OCI-LY3 (cell line): Measurements from ENCODE around the gene CIPC.

ENCODE experiments used
- H2AFZ ChIP-seq: fragments of 200-600, 300-600 bp; shearing (Covaris generic); 2 replicates; pipeline ENCODE4 v1.6.0; 2014; ENCODE audit warnings: antibody characterized with exemption, low read depth, low read length
- H3K27ac ChIP-seq: fragments of 200-600, 300-600 bp; sonication (generic); 2 replicates; pipeline ENCODE4 v1.5.1; 2014; ENCODE audit warnings: mild to moderate bottlenecking, low read length, moderate library complexity, mixed read lengths
- H3K27me3 ChIP-seq: fragments of 200-600, 300-600 bp; sonication (generic); 2 replicates; pipeline ENCODE4 v1.6.1; 2014; ENCODE audit warnings: low read depth, low read length, mixed read lengths
- H3K36me3 ChIP-seq: fragments of 200-600, 300-600 bp; sonication (generic); replicated peaks from 2 replicates; pipeline ENCODE3; 2014; ENCODE audit warnings: low read depth, low read length, mixed read lengths
- H3K4me1 ChIP-seq: fragments of 300-600, 200-600 bp; sonication (generic); 2 replicates; pipeline ENCODE4 v1.6.1; 2014; ENCODE audit warnings: low read length, mixed read lengths
- H3K4me2 ChIP-seq: fragments of 200-600, 300-600 bp; sonication (generic); 2 replicates; pipeline ENCODE4 v1.6.1; 2014; ENCODE audit warnings: low read length, mixed read lengths
- H3K4me3 ChIP-seq: fragments of 300-600, 200-600 bp; sonication (generic); 2 replicates; pipeline ENCODE4 v1.5.1; 2014; ENCODE audit warnings: antibody characterized with exemption, mild to moderate bottlenecking, low read length, moderate library complexity
- H3K79me2 ChIP-seq: fragments of 300-600, 200-600 bp; shearing (Covaris generic); 2 replicates; pipeline ENCODE4 v1.6.1; 2014; ENCODE audit warnings: mild to moderate bottlenecking, low read length, mixed read lengths
- H3K9ac ChIP-seq: fragments of 300-600, 200-600 bp; shearing (Covaris generic); 2 replicates; pipeline ENCODE4 v1.6.0; 2014; ENCODE audit warnings: mild to moderate bottlenecking, low read length, moderate library complexity
- H3K9me3 ChIP-seq: fragments of 200-600, 300-600 bp; shearing (Covaris generic); 2 replicates; pipeline ENCODE4 v1.6.1; 2014; ENCODE audit warnings: low read length, mixed read lengths; ENCODE audit not compliant: insufficient read depth
- H4K20me1 ChIP-seq: fragments of 200-600, 300-600 bp; sonication (generic); 2 replicates; pipeline ENCODE4 v1.6.1; 2016; ENCODE audit warnings: low read length, mixed read lengths; ENCODE audit not compliant: insufficient read depth
- CTCF ChIP-seq: fragments of 200-600, 300-600 bp; sonication (generic); IDR thresholded peaks from 2 replicates; pipeline ENCODE4 v1.5.1; 2014; ENCODE audit warnings: antibody characterized with exemption, low read length, low read depth
- EZH2phosphoT487 ChIP-seq: fragments of 200-600 bp; shearing (Covaris generic); IDR thresholded peaks from 2 replicates; pipeline ENCODE4 v1.6.1; 2018; ENCODE audit warnings: antibody characterized with exemption, mixed run types, low read depth

Gene CIPC

GRCh38 chr14:77067632-77068516 is 30.2 kb upstream of the CIPC start:
- peaks cover 8% of the 10 kb centered on the region for H3K4me1 ChIP-seq
- no peaks in the 10 kb centered on the region for H3K9me3 ChIP-seq
- H3K4me2 ChIP-seq, result 0 out of 2 replicates have a peak overlapping the region, but pooled peaks have one; percentile 9
- H3K36me3 ChIP-seq, result no peaks in the 10 kb centered on the region
- no peak overlapping the region for H3K4me3 ChIP-seq
- H4K20me1 ChIP-seq, result no peaks in the 10 kb centered on the region
- H3K79me2 ChIP-seq, result no peaks in the 10 kb centered on the region
- H3K9ac ChIP-seq, result no peak overlapping the region
- H3K27ac ChIP-seq, result no peak overlapping the region
- H2AFZ ChIP-seq, result no peak overlapping the region; the same call in 1 of the 2 replicates
- TF ChIP-seq CTCF (peak; percentile 93), EZH2phosphoT487 (no peak)
- peaks cover 17% of the 10 kb centered on the region for H3K27me3 ChIP-seq

DNA sequence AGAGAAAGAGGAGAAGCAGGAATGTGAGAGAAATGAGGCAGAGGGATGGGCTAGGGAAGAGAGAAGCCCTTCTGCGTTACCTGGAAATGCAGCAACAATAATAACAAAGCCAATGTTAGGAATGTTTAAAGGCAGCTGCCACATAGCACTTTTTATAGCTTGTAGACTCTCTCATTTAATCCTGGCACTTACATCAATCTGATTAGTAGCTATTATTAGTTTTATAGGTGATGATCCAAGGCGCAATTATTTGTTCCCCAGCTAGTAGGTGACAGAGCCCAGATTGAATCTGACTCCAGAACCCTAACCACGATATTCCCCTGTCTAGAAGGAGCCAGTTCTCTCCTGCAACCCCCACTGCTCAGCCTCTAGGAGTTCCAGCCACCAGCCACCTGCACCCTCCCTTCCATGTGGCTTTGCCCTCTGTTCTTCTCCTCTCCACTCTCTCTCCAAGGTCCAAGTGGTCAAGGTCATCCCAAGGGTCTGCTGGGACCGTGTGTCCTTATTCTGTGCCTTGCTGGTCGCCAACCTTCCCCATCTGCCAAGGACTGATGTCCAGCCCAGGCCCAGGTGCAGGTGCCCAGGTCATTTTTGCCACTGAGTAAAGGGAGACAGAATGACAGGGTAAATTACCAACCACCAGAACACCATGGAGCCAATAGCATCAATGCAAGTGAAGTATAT is 29.4 kb upstream of the CIPC start:
- H3K36me3 ChIP-seq, result no peaks in the 10 kb centered on the region
- TF ChIP-seq EZH2phosphoT487 (no peak), CTCF (no peak)
- no peaks in the 10 kb centered on the region for H3K79me2 ChIP-seq
- 0 out of 2 replicates have a peak overlapping the region, but pooled peaks have one; percentile 9 for H3K4me2 ChIP-seq
- no peak overlapping the region for H3K27ac ChIP-seq
- no peak overlapping the region for H3K4me3 ChIP-seq
- H2AFZ ChIP-seq, result no peak overlapping the region; the same call in 1 of the 2 replicates
- H4K20me1 ChIP-seq, result no peaks in the 10 kb centered on the region
- peaks cover 8% of the 10 kb centered on the region for H3K4me1 ChIP-seq
- no peak overlapping the region for H3K9ac ChIP-seq
- H3K27me3 ChIP-seq, result peaks cover 17% of the 10 kb centered on the region
- no peaks in the 10 kb centered on the region for H3K9me3 ChIP-seq

DNA sequence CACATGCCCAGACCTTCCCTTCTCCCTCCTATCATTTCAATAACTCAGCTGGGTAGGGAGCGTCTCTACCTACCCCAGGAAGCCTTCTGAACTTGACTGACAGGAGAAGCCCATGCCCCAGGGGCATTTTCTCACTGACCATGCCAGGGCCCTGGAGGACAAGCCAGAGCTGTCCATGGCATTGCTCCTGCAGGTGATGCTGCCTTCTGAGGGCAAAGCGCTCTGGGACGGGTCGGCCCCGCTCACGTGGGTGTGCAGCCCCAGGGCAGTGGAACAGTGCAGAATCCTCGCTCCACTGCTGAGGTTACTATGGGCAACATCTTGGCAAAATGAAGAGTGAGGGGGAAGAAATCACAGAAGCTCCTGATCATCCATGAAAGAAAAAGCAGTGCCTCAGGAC is 28.5 kb upstream of the CIPC start:
- Histone ChIP-seq H3K4me3 (no peak overlapping the region), H3K79me2 (no peaks in the 10 kb centered on the region), H3K9me3 (no peaks in the 10 kb centered on the region), H3K27me3 (peaks cover 17% of the 10 kb centered on the region), H3K27ac (no peak overlapping the region), H3K4me2 (no peak overlapping the region), H3K9ac (no peak overlapping the region), H4K20me1 (no peaks in the 10 kb centered on the region), H3K4me1 (peaks cover 8% of the 10 kb centered on the region), H3K36me3 (no peaks in the 10 kb centered on the region), H2AFZ (no peak overlapping the region)
- TF ChIP-seq EZH2phosphoT487 (no peak), CTCF (no peak)

- H4K20me1 ChIP-seq, result no peaks in the 10 kb centered on the region
- H3K27me3 ChIP-seq, result peaks cover 17% of the 10 kb centered on the region
- no peaks in the 10 kb centered on the region for H3K9me3 ChIP-seq
- no peak overlapping the region for H3K9ac ChIP-seq
- no peaks in the 10 kb centered on the region for H3K79me2 ChIP-seq
- no peak overlapping the region for H3K4me3 ChIP-seq
- no peak overlapping the region for H3K4me2 ChIP-seq
- no peaks in the 10 kb centered on the region for H3K36me3 ChIP-seq
- H3K27ac ChIP-seq, result no peak overlapping the region
- TF ChIP-seq CTCF (no peak), EZH2phosphoT487 (no peak)
- peaks cover 3% of the 10 kb centered on the region; the same call in 1 of the 2 replicates for H3K4me1 ChIP-seq
- H2AFZ ChIP-seq, result no peak overlapping the region
These were observed 26.1 kb upstream of the CIPC start for GRCh38 chr14:77071938-77072388.
